ENCODE data around the gene NBEAL2.

DNA sequence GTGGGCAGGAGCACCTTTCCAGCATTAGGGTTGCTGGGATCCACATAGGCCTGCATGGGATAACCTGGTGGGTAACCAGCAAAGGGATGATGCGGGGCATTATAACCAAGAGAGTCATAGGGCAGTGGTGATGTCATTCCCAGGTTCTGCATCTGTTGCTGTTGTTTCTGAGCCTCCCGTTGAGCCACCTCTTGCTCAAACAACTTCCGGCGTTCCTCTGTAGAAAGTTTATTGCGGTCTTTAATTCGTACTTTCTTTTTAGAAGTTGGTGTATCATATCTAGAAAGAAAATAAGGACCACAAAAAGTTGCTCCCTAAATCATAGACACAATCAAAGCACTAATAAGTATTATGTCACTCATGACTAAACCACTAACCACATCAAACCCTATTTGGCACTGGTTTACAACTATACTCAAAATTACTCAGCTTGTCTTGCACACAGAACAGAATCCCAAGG is 77.8 kb downstream of the NBEAL2 start:
- TF ChIP-seq, protein P1, sequence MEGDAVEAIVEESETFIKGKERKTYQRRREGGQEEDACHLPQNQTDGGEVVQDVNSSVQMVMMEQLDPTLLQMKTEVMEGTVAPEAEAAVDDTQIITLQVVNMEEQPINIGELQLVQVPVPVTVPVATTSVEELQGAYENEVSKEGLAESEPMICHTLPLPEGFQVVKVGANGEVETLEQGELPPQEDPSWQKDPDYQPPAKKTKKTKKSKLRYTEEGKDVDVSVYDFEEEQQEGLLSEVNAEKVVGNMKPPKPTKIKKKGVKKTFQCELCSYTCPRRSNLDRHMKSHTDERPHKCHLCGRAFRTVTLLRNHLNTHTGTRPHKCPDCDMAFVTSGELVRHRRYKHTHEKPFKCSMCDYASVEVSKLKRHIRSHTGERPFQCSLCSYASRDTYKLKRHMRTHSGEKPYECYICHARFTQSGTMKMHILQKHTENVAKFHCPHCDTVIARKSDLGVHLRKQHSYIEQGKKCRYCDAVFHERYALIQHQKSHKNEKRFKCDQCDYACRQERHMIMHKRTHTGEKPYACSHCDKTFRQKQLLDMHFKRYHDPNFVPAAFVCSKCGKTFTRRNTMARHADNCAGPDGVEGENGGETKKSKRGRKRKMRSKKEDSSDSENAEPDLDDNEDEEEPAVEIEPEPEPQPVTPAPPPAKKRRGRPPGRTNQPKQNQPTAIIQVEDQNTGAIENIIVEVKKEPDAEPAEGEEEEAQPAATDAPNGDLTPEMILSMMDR (IDR thresholded peaks at IDR 0.05) = no peak
- TF ChIP-seq POLR2A (IDR thresholded peaks at IDR 0.05) = no peak
